SK-N-SH treated with all-trans-retinoic acid at 6 μM for 48 hours (cell line): Measurements from ENCODE around the gene IKBKE.
"Not testable (repeated sequence)": the region's sequence is repeated elsewhere in the genome, so short reads cannot be mapped to it uniquely, and the experiment has no call there.

Source experiments
- ARNTL ChIP-seq: fragments of 450-650 bp; formaldehyde crosslinking; IDR thresholded peaks from 2 replicates; pipeline ENCODE4 v1.5.0; 2020; ENCODE audit warnings: low read depth, mild to moderate bottlenecking, moderate library complexity, borderline replicate concordance
- ESRRG ChIP-seq: fragments of 250-450 bp; sonication (Bioruptor Pico); IDR thresholded peaks from 2 replicates; pipeline ENCODE4 v1.6.1; 2021; ENCODE audit warnings: mild to moderate bottlenecking
- POU6F1 ChIP-seq: fragments of 250-450 bp; sonication (Bioruptor Pico); IDR thresholded peaks from 2 replicates; pipeline ENCODE4 v1.8.0; 2021; ENCODE audit warnings: low read depth, mild to moderate bottlenecking, moderate library complexity, borderline replicate concordance
- TOX ChIP-seq: fragments of 250-450 bp; sonication (Bioruptor Pico); IDR thresholded peaks from 2 replicates; pipeline ENCODE4 v1.8.0; 2021; ENCODE audit warnings: mild to moderate bottlenecking, moderate library complexity, borderline replicate concordance
- ZFP3 ChIP-seq: fragments of 250-450 bp; sonication (Bioruptor Pico); IDR thresholded peaks from 2 replicates; pipeline ENCODE4 v1.5.0; 2020; ENCODE audit warnings: mild to moderate bottlenecking, moderate library complexity

GRCh38 chr1:206483864-206484263 is 13.6 kb downstream of the IKBKE start:
- not testable (repeated sequence) for TF ChIP-seq ESRRG; TOX (CRISPR knock-in tag); ZFP3; POU6F1 (CRISPR knock-in tag); ARNTL (CRISPR knock-in tag)
